Cerebellar nuclear complex (tissue), 1 donor: ENCODE measurements around the gene SRSF2.
"Not testable (repeated sequence)": the region's sequence is repeated elsewhere in the genome, so short reads cannot be mapped to it uniquely, and the experiment has no call there.

Source experiments
- DNase-seq, 2 experiments: peaks; one replicate each; lab custom pipeline; 2025; lab: John Stamatoyannopoulos, UW

The SRSF2 gene

DNA sequence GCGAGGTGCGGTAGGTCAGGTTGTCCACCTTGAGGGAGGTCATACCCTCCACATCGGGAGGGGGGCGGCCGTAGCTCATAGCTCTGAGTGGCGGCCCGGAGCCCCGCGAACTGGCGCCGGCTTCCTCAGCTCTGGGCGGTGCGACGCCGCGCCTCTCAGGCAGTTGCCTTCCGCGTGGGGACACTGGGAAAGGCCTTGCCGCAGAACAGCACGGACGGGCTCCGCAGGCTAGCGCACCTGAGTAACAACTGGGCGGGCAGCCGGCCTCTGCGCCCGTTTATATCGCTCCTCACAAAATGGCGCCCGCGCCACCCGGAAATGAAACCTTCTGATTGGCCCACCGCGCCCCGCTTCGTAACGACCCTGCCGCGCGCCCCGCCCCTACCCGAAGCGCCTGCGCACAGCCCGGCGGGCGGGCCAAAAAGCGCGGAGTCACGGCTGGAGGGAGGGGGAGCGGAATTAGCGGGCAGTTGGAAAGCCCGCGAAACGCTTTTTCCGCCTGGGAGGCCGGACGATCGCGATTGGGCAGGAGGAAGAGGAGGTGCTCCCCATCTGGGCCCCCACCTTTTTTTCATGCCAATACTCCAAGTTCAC is at the start of gene SRSF2:
Gene SRSF2, minus strand, starts transcription at position 250 of the 594 bp plus-strand sequence. Its CDS starts 171 bp downstream, at position 79.
- peak; percentile 77 to 93 for DNase-seq

GRCh38 chr17:76784926-76785325 is 47.8 kb upstream of the SRSF2 start:
- DNase-seq, result no peak

GRCh38 chr17:76783146-76783545 is 46.0 kb upstream of the SRSF2 start:
- DNase-seq, result no peak

- DNase-seq, result no peak
These were observed 44.2 kb upstream of the SRSF2 start for GRCh38 chr17:76781056-76781982.

- no peak for DNase-seq
These were observed 38.0 kb upstream of the SRSF2 start for GRCh38 chr17:76775021-76775600.

DNA sequence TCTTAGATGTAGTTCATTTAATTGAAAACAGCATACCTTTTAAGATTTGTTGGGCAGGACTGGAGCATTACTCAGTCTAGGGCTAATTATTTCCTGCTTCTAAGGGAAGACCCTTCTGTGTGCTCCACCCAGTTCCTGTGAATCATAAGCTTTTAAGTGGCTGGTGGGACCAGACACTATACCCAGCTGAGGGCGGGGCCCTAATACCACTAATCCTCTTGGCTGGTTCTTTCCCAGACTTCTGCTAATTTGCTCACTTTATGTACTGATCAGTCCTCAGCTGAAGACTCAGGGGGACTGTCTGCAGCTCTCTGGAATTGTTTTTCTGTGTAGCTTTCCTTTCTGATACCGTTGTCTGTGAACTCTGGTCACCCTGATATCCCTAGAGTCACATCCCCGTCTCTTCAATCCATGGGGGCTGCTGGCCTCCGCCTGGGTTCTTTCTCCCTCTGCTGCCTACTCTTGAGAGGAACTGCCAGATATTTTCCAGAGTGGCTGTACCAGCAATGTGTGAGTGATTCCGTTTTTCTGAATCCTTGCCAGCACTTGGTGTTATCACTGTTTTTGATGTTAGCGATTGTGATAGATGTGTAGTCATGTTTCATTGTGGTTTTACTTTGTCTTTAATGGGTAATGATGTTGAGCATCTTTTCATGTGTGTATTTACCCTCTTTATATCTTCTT is 35.9 kb upstream of the SRSF2 start:
- no peak for DNase-seq

DNA sequence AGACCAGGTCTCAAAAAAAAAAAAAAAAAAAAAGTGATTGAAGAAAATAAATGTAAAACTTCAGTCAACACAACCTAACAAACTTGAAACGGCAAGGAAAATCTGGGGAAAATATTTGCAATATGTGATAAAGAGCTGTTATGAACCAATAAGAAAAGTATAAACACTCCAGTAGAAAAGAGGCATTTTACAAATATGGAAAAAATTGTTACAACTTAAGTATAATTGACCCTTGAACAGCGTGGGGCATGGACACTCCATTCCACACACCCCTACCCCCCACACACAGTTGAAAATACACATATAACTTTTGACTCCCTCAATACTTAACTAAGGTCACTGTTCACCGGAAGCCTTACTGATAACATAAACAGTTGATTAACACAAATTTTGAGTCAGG is 21.4 kb upstream of the SRSF2 start:
- no peak for DNase-seq

DNA sequence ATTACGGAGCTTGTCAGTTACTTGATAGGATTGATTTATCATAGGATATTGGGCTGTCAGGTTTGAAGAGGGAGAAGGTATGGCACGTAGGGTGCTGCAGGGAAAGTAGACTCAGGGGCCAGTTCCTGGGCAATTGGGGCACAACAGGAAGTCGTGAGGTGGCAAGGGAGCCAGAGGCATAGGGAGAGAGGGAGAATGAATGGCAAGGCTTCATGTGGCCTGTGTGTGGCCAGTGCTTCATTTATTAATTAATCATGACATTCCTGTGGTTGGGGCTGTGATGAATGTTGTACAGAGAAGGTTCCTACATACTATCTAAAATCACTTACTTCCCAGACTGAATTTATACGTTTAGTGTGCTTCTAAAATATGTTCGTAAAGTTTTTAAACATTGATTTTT is 20.1 kb upstream of the SRSF2 start:
- no peak for DNase-seq

DNA sequence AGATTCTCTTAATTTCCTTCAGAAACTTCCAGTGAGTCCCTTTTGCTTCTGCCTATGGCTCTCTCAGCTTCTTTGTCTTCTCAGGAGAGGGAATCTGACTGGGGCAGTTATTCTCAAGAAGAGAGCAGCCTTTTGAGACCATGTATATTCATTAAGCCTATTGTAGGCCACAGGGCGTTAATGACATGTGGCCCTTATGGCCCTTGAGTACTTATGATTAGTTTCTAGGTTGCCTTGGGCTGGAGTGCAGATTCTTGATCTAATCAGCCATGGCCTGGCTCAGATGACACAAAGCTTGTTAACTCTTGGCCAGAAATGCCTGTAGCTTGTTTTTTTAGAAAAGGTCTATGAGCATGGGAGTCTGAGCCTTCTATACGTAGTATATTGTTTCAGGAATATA is 18.2 kb upstream of the SRSF2 start:
- DNase-seq, result no peak

DNA sequence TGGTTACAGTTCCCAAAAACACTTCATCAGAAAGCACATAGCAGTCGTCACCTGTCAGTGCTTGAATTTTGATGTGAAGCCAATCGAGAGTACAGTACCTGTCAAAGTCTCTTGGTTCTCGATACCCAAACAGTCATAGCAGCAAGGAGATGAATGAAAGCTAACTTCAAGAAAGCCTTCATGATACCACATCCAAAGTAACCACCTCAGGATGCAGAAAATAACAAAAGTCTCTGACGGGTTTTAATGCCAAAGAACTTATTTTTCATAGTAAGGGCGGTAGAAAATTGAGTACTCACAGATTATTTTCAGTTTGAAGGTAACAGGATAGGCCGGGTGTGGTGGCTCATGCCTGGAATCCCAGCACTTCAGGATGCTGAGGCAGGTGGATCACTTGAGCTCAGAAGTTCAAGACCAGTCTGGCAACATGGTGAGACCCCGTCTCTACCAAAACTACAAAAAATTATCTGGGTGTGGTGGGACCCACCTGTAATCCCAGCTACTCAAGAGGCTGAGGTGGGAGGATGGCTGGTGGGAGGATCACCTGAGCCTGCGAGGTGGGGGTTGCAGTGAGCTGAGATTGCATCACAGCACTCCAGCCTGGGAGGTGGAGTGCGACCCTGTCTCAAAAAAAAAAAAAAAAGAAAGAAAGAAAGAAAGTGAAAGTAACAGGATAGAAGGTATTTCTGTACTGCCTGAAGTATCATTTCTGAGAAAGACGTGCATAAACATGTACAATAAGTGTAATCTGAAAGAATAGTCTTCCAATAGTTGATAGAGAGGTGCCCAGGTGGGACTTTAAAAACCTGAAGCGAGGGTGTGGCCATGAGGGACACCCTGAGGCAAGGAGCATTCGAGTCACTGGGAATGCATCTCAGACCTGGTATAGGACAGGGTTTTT is 16.2 kb upstream of the SRSF2 start:
- no peak for DNase-seq

DNA sequence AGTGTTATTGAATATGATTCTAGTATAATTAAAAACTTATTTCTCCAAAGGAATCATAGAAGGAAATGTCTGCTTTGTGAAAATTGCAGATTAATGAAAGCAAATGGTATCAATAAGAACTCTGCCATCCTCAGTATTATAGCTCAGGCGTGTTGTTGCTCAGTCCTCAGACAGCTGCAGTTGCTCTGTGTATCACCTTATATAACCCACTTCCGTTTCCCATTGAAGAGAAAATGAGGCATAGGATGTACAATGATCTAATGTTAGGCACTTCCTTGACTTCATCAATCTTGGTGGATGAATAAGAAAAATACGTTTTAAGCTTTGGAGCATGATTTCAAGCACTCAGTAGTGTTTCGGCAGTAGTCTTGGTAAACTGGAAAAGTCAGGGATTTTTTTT is 14.9 kb upstream of the SRSF2 start:
- DNase-seq, result no peak

DNA sequence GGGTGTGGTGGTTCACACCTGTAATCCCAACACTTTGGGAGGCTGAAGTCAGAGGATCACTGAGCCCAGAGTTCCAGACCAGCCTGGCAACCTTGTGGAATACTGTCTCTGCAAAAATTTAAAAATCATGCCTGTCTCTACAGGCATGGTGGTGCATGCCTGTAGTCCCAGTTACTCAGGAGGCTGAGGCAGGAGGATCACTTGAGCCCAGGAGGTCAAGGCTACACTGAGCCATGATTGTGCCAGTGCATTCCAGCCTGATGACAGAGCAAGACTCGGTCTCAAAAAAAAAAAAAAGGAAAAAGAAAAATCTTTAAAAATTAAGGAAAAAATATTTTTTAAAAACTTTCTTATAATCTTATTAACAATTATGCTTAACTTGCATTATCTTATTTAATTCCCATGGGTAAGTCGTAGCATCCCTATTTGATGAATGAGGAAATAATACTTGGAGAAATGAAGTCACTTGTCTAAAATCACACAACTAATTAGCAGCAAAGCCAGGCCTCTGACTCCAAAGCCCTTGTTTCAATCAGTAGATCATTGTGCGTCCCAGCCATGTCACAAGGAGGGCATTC is 14.4 kb upstream of the SRSF2 start:
- no peak for DNase-seq

GRCh38 chr17:76748657-76749056 is 11.5 kb upstream of the SRSF2 start:
- no peak for DNase-seq

GRCh38 chr17:76747716-76748363 is 10.7 kb upstream of the SRSF2 start:
- DNase-seq, result no peak

GRCh38 chr17:76745785-76746184 is 8.7 kb upstream of the SRSF2 start:
- not testable (repeated sequence) for DNase-seq

DNA sequence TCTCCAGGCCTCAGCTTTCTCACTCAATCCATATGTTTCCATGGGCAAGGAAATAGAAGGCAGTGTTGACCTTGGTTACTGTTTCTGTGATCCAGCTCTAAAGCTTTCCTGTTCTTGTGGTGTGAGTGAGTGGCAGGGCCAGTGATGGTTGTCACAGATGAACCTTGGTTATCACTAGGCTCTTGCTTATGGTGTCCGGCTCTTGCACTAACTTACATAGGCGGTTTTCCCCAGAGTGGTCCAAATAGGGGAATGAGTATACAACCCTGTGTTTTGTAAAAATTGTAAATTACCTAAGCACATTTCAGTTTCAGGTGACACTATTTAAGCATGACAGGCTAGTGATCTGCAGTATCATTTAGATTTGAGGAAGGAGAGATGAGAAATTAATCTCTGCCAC is 7.6 kb upstream of the SRSF2 start:
- no peak for DNase-seq

GRCh38 chr17:76742958-76743357 is 5.8 kb upstream of the SRSF2 start:
- no peak for DNase-seq

DNA sequence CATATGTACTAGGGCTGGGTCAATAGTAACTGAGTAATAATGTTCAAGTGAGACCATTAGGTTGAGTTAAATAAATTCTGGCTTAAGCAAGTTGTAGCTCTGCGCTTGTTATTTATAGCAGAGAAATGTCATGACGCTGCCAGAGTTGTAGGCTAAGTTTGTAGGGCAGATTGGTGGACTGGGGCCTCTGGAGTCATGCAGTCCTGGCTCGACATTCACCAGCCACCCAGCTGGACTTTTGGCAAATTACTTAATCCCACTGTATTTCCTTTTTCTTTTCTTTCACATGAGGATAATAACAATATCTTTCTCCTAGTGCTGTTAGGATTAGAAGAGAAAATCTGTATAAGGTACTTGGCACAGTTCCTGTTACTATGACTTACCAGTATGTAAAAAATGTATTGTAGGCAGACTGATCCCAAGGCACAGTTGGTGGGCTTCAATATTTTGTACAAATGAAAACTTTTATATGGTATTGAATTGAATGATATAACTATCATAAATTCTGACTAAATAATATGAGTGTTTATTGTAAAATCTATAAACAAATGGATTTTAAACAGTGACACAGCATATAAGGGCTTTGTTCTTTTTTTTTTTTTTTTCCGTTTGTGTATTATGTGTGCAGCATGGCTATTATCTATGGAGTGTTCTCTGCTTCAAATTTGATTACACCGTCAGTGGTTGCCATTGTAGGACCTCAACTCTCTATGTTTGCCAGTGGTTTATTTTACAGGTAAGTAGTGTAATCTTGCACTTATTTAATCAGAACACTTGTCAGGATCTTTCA is 3.4 kb upstream of the SRSF2 start:
- DNase-seq, result no peak

- DNase-seq, result not testable (repeated sequence)
These were observed 2.5 kb upstream of the SRSF2 start for GRCh38 chr17:76739568-76740115.
